IPS DF 19.7 (cell line): ENCODE data around the gene HOXA6.

Experiments used
- DNase-seq: peaks from one replicate; pipeline ENCODE4 v3.0.0-alpha.2; 2013; ENCODE audit warnings: low read depth, low spot score

The HOXA6 gene

DNA sequence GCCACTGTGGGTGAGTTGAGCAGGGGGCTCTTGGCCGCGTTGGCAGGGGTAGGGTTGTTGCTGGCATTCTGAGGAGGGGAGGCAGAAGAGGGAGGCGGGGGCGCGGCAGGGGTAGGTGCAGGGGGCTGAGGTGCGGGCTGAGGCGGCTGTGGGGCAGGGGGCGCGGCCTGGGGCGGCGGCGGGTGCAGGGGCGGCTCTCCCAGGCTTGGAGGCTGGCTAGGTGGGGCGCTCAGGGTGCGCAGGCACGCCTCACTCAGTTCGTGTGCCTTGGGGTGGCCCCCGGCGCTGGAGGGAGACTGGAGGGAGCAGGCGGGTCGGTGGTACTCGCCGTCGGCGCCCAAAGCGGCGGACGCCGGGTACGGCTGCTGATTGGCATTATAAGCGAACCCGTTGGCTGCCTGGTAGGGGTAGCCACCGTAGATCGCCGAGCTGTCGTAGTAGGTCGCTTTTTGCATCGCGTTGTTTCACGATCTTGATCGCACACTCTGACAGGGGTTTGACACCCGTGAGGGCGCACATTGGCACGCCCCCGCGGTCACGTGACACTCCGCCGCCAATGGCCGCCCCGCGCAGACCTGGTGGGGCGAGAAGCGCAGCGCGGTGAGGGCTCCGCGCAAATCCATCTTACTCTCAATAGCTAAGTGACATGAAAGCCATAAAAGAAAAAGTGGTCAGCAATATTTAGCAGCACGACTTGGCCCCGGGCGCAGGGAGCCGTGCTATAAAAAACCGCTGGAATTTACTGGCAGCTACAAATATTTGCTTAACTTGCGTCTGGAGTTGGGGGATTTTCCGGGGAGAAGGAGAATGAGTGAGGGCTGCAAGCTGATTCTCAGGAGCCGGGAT, 37.2 kb downstream of the HOXA6 start:
- no peak for DNase-seq

DNA sequence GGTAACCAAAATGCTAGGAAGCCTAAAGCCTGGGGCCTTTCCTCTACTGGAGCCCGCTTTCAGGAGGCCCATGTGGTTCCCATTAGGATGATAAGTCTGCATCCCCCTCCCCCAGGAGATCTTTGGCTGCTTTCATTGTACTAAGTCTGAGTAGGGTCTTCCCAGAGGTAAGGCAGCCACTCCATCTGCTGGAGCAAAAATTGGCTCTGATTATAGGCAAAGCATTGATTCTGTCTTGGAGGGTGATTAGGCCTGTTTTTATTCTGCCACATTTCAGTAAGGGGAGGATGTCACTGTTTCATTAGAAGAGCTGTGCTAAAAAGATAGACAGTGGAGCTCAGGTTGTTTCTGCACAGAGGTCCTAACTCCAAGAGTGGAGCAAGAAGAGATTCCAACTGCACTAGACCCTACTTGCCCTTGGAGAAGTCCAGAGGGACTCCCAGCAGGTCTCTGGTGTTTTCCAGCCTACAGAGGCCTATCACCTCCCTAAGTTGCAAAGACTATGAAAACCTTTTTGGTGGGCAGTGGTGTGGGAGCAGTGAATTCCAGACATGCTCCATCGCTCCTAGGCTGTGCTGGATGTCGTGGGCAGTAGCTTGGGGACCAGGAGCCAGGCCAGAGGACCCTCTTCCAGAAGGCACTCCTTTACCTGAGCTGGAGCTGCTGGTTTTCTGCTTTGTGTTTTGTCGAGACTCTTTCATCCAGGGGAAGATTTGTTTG, 37.9 kb downstream of the HOXA6 start:
- DNase-seq, result no peak

DNA sequence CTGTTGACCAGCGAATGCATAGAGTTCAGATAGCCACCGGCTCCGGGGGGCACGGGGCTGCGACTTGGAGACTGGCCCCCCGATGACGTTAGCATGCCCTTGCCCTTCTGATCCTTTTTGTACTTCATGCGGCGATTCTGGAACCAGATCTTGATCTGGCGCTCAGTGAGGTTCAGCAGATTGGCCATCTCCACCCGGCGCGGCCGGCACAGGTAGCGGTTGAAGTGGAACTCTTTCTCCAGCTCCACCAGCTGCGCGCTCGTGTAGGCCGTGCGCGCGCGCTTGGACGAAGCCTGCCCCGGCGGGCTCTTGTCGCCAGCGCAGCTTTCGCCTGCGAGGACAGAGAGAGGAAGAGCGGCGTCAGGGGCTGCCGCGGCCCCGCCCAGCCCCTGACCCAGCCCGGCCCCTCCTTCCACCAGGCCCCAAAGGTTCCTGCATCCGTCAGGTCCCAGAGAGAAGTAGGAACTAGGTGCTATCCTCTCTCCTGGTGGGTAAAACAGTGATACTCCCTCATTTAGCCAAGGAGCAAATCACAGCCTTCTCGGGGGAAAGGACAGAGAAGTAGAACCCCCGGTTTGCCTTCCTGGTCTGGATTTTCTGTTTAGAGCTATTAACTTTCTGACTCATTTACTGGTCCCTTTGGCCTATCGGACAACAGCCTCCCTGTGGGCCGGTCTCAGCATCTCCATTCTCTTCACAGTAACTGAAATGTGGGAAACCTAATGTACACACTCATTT, 39.0 kb downstream of the HOXA6 start:
- no peak for DNase-seq

DNA sequence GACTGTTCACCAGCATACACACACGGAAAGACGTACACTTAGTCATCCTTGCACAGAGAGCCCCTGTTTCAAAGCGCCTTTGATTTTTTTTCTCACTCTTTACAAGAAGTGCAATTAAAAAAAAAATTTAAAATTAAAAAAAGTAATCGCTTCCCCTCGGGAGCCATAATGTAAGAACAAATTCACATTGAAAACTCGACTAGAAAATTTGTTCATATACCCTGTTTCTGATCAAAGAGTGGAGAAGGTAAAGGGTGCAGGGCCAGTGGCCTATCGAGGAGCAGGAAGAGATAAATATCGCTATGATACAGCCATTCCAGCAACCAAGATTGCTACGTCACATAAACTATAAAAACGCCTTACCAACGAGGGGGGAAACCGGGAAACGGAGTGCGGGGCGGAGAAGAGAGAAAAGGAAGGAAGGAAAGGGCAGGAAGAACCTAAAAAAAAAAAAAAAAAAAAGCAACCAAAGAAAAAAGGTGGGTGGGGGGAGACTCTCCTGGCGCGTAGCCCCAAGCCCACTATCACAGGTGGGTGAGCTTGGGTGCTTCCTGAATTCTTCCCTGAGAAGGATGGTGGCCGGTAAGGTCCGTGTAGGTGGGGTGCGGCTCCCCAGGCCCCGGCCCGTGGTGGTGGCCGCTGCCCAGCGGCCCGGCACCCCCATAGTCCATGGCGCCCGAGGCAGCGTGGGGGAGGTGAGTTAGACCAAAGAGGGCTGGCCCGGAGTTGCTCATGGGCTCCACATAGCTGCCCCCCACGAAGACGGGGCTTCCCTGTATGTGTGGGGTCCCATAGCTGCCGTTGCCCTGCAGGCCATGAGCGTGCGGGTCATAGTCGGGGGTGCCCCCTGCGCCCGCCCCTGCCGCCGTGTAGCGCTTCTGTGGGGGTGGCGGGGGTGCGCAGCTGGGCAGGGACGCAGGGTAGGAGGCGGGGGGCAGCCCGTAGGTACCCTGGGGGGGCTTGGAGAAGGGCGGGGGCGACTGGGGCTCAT, 39.9 kb downstream of the HOXA6 start:
- DNase-seq, result no peak

DNA sequence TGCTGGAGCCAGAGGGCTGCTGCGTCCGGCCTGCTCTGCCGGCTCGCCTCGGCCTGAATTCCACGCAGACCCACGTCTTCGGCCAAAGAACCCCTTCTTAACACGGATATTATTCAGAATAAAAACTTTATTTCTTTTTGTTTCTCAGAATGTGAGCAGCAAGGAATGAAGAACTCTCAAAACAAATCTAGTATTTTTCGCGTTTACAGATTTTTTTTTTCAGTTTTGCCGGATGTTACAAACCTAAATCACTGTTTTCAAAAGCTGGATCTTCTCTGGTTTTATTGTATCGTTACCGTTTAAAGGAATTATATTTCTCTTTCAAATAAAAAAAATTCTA, 40.7 kb downstream of the HOXA6 start:
- DNase-seq, result no peak

DNA sequence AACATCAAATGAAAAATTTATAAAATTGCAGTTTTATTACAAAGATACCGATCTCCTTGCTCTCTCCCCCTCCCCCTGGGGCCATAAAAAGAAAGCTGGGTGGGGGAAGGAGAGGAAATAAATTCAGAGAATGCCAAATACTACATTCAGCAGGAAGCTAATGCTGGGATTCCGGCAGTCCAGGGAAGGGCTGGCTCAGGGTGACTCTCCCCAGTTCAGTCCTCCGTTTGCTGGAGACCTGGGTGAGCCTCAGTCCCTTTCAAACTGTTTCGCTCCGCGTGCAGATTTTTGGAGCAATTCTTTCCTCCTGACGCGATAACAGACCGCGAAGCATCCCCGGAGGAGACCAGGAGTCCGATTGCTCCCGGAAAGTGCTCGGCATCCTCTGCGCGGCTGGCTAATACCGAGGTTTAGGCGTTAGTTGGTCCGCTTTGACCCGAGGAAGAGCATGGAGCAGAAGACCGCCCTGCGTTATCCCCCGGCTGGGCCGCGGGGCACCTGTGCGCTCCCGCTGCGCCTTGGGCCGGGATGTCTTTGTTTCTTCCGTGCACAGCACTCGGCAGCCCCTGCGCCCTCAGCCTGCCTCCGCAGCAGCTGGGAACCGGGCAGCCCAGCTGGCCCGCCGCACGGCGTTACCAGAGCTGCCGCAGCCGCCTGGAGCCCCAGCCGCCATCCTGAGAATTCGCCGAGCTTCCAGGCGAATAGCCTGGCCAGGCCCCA, 41.2 kb downstream of the HOXA6 start:
- no peak for DNase-seq

DNA sequence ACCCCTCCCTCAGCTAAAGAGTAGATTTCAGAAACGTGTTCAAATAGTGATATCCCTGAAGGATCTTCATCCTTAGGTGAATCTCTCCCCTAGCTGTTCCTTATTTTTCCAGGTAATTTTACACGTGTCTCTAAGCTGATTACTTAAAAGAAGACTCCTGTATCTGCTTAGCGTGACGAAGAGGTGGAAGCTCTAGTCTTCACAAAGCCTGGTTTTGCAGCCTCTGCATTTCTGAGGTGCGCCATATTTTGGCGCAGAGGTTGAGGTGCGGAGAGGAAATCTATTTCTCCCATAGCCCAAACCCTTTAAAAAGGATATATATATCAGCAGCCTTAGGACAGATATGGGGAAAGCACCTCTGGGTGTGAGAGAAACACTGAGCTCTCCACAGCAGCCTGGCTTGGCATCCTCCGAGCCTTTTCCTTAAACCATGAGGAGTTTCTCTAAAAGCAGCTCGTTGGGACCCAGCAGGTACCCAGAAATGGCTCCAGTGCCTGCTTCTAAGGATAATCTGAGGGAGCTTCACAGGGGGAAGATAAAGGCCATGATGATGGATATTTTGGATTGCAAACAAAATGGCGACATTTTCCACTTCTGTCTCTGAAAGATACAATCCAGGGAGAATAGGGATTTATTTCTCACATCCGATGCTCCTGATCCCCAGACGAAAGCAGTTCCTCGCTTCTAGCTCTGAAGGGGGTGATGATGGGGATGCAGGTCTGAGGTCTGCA, 42.1 kb downstream of the HOXA6 start:
- DNase-seq, result no peak

DNA sequence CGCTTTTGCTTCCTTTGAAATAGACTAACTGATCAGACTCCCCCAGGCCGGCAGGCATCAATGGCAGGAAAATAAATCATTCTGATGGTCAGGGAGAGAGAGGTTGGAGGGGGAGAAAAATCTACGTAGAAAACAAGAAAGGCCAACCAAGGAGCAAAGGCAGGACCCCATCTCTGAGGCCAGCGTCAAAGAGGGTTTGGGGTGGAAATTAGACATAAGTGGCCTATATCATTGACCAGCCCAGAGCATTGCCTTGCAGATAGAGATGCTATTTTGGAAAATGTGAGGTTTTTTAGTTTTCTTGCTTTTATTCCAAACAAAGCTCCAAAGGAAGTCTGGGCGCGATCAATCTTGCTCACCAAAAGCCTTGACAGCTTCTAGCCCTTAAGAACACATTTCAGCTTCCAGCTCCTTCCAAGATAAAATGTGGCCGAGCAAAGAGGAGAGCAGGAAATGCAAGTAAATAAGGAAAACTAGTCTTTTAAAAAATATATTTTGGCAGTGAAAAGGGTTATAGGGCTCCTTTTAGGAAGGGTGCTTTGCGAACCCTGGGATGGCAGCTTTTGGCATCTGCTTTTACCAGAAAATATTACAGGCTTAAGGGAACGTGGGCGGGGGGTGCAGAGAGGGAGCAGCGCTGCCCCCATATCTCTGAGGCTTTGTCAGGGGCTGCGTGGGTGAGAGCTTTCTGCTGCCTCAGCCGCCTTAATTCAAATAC, 43.1 kb downstream of the HOXA6 start:
- no peak for DNase-seq

DNA sequence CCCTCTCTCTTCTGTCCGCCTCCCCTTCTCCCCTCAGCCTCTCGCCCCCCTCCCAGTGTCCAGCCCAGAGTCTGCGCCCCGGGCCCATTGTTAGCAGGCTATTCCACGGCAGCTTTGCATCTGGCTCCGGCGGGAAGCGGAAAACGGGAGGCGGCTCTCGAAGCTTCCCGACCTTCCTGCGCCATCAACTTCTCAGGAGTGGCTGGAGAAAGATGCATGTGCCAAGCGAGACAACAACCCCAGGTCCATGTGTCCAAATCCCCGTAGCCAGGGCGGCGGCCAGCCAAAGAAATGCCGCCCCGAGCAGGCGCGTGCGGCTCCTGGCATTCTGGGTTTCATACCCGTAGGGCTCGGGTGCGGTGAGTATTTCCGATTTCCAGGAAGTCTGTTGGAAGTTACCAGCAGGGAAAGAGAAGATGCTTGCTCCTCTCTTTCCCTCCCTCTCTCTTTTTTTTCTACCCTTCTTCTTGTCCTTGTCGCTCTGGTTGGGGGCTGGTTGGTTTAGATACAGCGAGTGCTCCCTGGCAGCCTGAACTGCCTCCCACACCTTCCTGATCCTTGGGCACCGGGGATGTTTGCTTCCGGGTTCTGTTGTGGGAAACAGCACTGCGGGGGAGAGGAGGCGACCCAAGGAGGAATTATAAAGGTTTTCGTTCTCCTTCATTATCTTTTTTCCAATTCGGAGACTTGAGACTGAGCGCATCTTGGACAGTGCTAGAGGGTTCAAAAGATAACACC, 43.9 kb downstream of the HOXA6 start:
- no peak for DNase-seq

DNA sequence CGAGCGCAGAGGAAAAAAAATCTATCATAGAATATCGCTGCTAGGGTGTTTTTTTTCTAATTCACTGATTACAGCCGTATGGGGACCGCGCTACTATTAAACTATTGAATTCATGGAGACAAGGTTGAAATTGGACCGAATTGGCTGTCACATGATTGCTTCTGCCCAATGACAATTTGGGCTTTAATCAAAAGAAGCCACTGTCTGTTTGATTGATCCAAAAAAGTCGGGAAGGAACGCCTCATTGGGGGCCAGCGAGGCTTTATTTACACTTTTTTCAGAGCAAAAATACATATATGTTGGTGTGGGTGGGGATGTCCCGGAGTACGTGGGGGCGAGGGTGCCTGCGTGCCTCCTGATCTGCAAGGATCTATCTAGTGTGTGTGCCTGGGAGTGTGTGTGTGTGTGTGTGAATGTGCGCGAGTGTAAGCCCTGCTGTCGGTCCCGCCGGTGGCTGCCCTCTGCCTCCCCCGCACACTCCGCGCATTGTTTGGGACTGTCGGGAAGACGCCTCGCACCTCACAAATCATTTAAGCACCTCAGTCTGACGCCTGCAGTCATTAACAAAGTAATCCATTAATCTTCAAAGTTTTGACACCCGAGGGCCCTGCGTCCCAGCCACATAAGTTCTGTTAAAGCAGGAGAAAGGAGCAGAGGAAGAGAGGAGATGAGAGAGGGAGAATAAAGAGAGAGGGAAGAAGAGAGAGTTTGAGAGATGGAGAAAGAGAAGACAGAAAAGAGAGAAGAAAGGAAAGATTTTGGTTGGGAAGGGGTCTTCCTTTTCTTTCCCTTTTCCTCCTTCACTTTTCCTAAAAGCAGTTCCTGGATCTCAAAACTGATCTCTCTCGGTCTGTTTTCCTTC, 44.8 kb downstream of the HOXA6 start, which contains the start of gene HOXA2:
HOXA2 (minus strand) TSS at position 103 of the 862 bp plus-strand sequence. CDS start 183 bp downstream, outside the sequence.
- DNase-seq, result no peak

DNA sequence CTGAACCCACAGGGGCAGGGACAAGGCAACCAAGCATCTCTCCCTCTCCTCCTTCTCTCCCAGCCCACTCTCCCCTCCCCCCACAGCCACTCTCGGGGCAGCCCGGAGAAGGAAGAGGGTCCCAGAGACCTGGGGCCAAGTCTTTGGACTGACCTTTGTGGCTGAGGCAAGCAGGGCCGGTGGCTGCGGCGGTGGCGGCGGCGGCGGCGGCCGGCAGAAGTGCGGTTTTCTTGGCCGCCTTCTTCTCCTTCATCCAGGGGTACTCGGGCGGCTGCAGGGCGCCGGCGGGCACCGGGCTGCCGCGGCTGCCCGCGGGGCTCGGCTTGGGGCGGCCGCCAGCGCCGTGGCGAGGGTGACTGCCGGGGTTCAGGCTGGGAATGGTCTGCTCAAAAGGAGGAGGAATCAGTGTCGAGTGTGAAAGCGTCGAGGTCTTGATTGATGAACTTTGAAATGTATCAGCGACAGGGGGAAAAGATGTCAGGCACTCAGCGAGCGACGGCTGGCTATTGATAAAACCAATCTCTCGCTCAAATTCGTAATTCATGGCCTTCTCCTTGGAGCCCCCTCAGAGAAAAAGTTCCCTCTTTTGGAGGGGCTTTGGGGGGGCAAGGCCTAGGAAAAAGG, 45.5 kb downstream of the HOXA6 start:
- no peak for DNase-seq

DNA sequence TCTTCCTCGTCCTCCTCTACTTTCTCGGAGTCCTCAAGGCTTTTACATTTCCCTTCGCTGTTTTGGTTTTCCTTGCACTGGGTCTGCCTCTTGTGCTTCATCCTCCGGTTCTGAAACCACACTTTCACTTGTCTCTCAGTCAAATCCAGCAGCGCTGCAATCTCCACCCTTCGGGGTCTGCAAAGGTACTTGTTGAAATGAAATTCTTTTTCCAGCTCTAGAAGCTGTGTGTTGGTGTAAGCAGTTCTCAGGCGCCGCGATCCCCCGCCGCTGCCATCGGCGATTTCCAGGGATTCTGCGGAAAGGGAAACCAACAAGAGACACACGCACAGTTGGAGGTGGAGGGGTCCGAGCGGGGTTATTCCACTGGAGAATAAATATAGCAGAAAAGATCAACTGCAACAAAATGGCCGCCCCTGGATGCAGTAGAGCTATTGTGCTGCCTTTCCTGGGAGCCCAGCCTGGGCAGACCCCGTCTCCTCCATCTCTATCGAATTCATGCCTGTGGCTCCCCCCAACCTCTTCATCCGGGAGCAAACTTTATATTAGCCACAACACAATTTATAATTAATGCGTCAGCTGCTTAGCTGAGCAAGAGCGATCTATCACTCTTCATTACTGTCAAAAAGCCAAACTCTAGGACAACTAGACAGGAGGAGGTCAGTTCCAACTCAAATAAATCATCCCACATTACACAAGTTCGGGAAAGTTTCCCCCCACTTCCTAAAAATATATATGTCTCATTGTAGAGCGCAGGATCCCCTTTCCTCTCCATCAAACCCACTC, 46.2 kb downstream of the HOXA6 start:
- DNase-seq, result no peak

DNA sequence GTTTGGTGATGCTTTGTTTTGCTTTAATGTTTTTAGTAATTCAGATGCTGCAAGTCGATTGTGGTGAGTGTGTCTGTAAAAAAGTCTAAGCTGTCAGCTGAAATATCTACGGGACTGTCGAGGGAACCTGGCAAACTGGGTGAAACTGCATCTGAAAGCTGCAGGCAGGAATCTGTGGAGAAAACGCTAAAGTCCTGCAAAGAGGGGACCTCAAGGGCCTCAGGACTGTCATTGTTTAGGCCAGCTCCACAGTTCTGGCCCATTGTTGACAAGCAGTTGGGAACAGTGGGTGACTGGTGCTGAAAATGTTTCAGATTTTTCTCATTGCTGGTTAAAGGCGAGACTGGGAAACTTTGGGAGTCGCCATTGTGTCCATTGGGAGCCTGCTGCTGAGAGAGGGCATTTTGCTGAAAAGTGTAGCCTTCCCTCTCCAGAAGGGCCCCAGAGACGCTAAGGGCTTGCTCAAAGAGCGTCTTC, 46.8 kb downstream of the HOXA6 start:
- no peak for DNase-seq

DNA sequence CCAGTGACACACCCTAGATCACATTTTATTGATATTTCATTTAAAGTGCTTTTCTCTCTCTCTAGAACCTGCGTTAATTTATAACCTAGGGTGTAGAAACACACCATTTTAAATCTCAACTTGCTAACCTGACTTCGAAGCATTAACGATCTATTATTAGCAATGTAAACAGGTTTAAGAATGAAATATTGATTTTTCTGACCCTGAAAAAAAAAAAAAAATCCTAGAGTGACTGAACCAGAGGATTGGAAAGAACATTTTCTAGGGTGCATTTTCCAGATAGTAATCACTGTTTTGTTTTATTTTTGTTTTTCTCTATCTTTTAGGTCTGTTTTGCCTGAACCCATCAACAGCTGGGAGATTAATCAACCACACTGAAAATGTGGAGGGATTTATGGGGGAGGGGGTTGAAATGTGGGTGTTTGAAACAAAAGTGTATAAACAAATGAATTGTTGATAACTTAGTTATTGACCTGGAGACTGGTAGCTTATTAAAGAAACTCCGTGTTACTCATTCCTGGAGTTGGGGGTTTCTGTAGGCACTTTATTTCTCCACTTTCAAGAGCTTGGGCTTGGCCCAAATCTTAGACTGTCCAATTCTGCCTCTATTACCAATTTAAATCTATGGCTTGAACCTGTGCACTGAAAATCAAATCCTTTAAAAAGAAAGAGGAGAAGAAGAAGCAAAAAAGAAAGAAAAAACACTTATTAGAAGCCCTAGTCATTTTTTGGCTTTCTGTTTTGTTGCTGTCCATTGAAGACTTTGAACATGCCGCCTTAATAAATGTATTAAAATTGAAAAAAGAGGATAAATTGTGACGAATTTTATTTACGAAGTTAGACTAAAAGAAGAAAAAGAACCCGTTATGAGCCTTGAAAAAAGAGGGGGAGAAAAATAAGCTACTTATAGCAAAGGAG, 47.9 kb downstream of the HOXA6 start:
- no peak for DNase-seq
